ENCODE measurements around the gene ROR1.

Gene ROR1

DNA sequence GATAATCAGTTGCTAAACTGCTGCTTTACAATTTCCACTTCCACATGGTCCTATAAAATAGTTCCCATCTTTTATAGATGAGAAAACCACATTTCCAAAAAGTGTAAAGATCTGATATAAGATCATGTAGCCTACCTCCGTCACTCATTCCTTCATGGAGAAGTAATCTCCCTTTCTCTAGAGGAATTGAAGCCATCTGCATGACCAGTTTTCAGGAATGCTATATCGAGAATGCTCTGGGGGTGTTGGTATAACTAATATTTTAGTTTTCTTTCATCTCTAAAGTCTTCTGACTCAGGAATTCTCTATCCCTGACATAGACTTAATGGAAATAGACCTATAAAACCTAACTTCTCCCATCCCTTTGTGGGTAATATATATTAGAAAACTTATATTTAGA, 256.6 kb downstream of the ROR1 start:
- TF ChIP-seq, protein P1, sequence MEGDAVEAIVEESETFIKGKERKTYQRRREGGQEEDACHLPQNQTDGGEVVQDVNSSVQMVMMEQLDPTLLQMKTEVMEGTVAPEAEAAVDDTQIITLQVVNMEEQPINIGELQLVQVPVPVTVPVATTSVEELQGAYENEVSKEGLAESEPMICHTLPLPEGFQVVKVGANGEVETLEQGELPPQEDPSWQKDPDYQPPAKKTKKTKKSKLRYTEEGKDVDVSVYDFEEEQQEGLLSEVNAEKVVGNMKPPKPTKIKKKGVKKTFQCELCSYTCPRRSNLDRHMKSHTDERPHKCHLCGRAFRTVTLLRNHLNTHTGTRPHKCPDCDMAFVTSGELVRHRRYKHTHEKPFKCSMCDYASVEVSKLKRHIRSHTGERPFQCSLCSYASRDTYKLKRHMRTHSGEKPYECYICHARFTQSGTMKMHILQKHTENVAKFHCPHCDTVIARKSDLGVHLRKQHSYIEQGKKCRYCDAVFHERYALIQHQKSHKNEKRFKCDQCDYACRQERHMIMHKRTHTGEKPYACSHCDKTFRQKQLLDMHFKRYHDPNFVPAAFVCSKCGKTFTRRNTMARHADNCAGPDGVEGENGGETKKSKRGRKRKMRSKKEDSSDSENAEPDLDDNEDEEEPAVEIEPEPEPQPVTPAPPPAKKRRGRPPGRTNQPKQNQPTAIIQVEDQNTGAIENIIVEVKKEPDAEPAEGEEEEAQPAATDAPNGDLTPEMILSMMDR (IDR thresholded peaks at IDR 0.05; ENCODE audit: low read depth, low read length, missing control alignments), result no peak
- no peak for DNase-seq (ENCODE audit: extremely low read depth, low read depth)
- H3K4me3 ChIP-seq (replicated peaks; ENCODE audit: low read depth, low read length), result no peak overlapping the region

DNA sequence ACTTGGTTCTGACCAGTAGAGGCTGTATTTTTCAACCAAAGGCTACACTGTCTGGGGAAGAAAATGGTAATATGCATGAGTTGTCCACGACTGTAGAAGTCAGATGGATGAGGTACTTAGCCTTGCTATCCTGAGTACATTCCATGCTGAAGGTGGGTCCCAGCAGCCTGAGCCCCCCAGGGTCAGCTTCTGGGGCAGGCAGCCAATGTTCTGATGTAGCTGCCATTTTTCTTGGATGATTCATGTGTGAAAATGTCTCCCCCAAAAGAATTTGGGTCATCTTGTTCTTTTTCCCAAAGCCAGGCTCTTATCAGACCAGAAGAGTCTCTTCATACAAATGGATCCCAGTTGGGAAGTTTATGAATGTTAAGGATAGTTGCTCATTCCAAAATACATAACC, 257.4 kb downstream of the ROR1 start:
- no peak for DNase-seq (ENCODE audit: extremely low read depth, low read depth)
- no peak overlapping the region for H3K4me3 ChIP-seq (replicated peaks; ENCODE audit: low read depth, low read length)
- TF ChIP-seq, protein P1 (IDR thresholded peaks at IDR 0.05; ENCODE audit: low read depth, low read length, missing control alignments), result no peak

- DNase-seq (ENCODE audit: extremely low read depth, low read depth), result no peak
- TF ChIP-seq, protein P1 (IDR thresholded peaks at IDR 0.05; ENCODE audit: low read depth, low read length, missing control alignments), result no peak
- no peak overlapping the region for H3K4me3 ChIP-seq (replicated peaks; ENCODE audit: low read depth, low read length)
Observed at GRCh38 chr1:64033667-64034220, 259.9 kb downstream of the ROR1 start.

DNA sequence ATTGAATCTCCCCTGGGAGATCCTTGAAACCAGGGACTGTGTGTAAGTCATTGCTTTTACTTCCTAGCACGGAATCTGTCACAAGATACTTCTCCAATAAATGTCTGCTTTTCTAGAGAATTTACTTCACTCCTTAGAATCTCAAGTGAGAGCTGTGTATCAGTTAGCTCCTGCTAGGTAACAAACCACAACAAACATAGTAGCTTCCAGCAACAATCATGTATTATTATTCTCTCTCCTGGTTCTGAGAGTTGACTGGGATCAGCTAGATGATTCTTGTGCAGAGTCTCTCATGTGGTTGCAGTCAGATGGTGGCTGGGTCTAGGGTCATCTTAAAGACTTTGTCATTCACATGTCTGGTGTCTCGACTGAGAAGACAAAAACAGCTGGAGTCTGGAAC, 262.7 kb downstream of the ROR1 start:
- no peak for DNase-seq (ENCODE audit: extremely low read depth, low read depth)
- TF ChIP-seq, protein P1 (IDR thresholded peaks at IDR 0.05; ENCODE audit: low read depth, low read length, missing control alignments), result no peak
- H3K4me3 ChIP-seq (replicated peaks; ENCODE audit: low read depth, low read length), result no peak overlapping the region

- TF ChIP-seq, protein P1 (IDR thresholded peaks at IDR 0.05; ENCODE audit: low read depth, low read length, missing control alignments), result no peak
- DNase-seq (ENCODE audit: extremely low read depth, low read depth), result no peak
- no peak overlapping the region for H3K4me3 ChIP-seq (replicated peaks; ENCODE audit: low read depth, low read length)
Observed at GRCh38 chr1:64038119-64038518, 264.3 kb downstream of the ROR1 start.

DNA sequence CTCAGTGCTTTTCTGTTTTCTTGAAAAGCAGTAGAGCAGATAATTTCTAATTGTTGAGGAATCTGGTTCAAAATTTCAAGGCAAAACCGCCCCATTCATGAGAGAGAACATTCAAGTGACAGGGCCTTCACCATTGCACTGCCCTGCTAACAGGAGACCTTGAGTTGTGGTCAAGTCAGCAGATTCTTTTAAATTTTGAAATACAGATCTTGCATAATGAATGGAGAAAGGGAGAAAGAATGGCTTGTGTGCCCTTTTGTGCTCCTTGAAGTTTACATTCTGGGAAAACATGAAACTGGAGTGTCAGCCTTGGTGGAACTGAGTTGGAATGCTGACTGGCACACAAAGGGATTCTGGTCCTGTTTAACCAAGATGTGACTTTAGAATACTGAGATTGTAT, 265.1 kb downstream of the ROR1 start:
- TF ChIP-seq, protein P1 (IDR thresholded peaks at IDR 0.05; ENCODE audit: low read depth, low read length, missing control alignments), result no peak
- no peak for DNase-seq (ENCODE audit: extremely low read depth, low read depth)
- H3K4me3 ChIP-seq (replicated peaks; ENCODE audit: low read depth, low read length), result no peak overlapping the region

GRCh38 chr1:64039390-64039926, 265.6 kb downstream of the ROR1 start:
- H3K4me3 ChIP-seq (replicated peaks; ENCODE audit: low read depth, low read length), result no peak overlapping the region
- TF ChIP-seq, protein P1 (IDR thresholded peaks at IDR 0.05; ENCODE audit: low read depth, low read length, missing control alignments), result no peak
- DNase-seq (ENCODE audit: extremely low read depth, low read depth), result peak; percentile 97
